T-helper 2 cell treated with Interferon-gamma antibody and Interleukin-4, amounts not matched to agents 5 μg/mL and 100 μg/mL, for 36 hours (primary cell): ENCODE data around the gene EPB41L4A.

Experiments used
- DNase-seq: peaks from one replicate; pipeline ENCODE4 v3.0.0; 2021; ENCODE audit warnings: low spot score
- H3K27ac Mint-ChIP-seq: one replicate; pipeline ENCODE4 v1.8.0; 2021; ENCODE audit warnings: mild to moderate bottlenecking, mixed read lengths
- H3K27me3 Mint-ChIP-seq: one replicate; pipeline ENCODE4 v1.8.0; 2021; ENCODE audit warnings: low read depth, mixed read lengths
- H3K36me3 Mint-ChIP-seq: one replicate; pipeline ENCODE4 v1.8.0; 2021; ENCODE audit warnings: low read depth, mixed read lengths
- H3K4me1 Mint-ChIP-seq: one replicate; pipeline ENCODE4 v1.8.0; 2021; ENCODE audit warnings: low read depth, mixed read lengths
- H3K4me3 Mint-ChIP-seq: one replicate; pipeline ENCODE4 v1.8.0; 2022; ENCODE audit warnings: mild to moderate bottlenecking, moderate library complexity, mixed read lengths
- H3K9me3 Mint-ChIP-seq: one replicate; pipeline ENCODE4 v1.8.0; 2021; ENCODE audit warnings: mixed read lengths

EPB41L4A gene

GRCh38 chr5:112293587-112293986 lies 125.5 kb downstream of the EPB41L4A start:
- peaks cover 5% of the 10 kb centered on the region for H3K9me3 Mint-ChIP-seq

GRCh38 chr5:112290691-112291090 lies 128.4 kb downstream of the EPB41L4A start:
- Mint-ChIP-seq H3K27ac (no peak overlapping the region), H3K4me3 (no peak overlapping the region), H3K9me3 (no peaks in the 10 kb centered on the region), H3K36me3 (no peaks in the 10 kb centered on the region), H3K27me3 (peaks cover 3% of the 10 kb centered on the region), H3K4me1 (no peaks in the 10 kb centered on the region)
- DNase-seq, result no peak

More at GRCh38 chr5:112293587-112293986, 125.5 kb downstream of the EPB41L4A start:
- Mint-ChIP-seq H3K4me1 (no peaks in the 10 kb centered on the region), H3K4me3 (no peak overlapping the region), H3K27me3 (peaks cover 3% of the 10 kb centered on the region), H3K27ac (no peak overlapping the region), H3K36me3 (no peaks in the 10 kb centered on the region)
- no peak for DNase-seq

DNA sequence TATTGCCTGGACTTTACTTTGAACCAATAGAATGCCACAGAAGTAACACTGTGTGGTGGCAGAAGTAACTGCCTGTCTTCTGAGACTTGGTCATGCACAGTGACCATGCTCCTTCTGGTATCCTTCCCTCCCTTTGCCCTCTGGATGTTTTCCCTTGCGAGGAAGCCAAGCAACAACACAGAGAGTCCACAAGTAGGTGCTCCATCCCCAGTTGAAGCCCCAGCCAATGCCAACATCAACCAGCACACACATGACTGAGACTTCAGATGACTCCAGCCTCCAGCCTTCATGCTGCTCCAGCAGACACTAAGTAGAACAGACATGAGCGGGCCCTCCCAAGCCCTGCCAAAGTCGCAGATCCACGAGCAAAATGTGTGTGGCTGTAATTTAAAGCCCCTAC lies 129.6 kb downstream of the EPB41L4A start:
- H3K27me3 Mint-ChIP-seq, result peaks cover 3% of the 10 kb centered on the region
- H3K27ac Mint-ChIP-seq, result no peak overlapping the region
- H3K4me1 Mint-ChIP-seq, result no peaks in the 10 kb centered on the region
- H3K4me3 Mint-ChIP-seq, result no peak overlapping the region
- no peak for DNase-seq
- no peaks in the 10 kb centered on the region for H3K36me3 Mint-ChIP-seq
- H3K9me3 Mint-ChIP-seq, result no peaks in the 10 kb centered on the region

GRCh38 chr5:112283943-112284929 lies 134.8 kb downstream of the EPB41L4A start:
- H3K36me3 Mint-ChIP-seq, result no peaks in the 10 kb centered on the region
- H3K4me1 Mint-ChIP-seq, result no peaks in the 10 kb centered on the region
- H3K27ac Mint-ChIP-seq, result no peak overlapping the region
- no peaks in the 10 kb centered on the region for H3K27me3 Mint-ChIP-seq
- H3K9me3 Mint-ChIP-seq, result no peaks in the 10 kb centered on the region
- H3K4me3 Mint-ChIP-seq, result no peak overlapping the region
- DNase-seq, result no peak

- DNase-seq, result no peak
- H3K9me3 Mint-ChIP-seq, result no peaks in the 10 kb centered on the region
- no peaks in the 10 kb centered on the region for H3K4me1 Mint-ChIP-seq
- H3K27ac Mint-ChIP-seq, result no peak overlapping the region
- H3K4me3 Mint-ChIP-seq, result no peak overlapping the region
- H3K27me3 Mint-ChIP-seq, result no peaks in the 10 kb centered on the region
- H3K36me3 Mint-ChIP-seq, result no peaks in the 10 kb centered on the region
Measured at GRCh38 chr5:112283034-112283582, 136.0 kb downstream of the EPB41L4A start.

- H3K4me3 Mint-ChIP-seq, result no peak overlapping the region
- no peak overlapping the region for H3K27ac Mint-ChIP-seq
- no peaks in the 10 kb centered on the region for H3K4me1 Mint-ChIP-seq
- H3K9me3 Mint-ChIP-seq, result no peaks in the 10 kb centered on the region
- no peak for DNase-seq
- H3K36me3 Mint-ChIP-seq, result no peaks in the 10 kb centered on the region
- no peaks in the 10 kb centered on the region for H3K27me3 Mint-ChIP-seq
Measured at GRCh38 chr5:112279082-112279481, 140.0 kb downstream of the EPB41L4A start.

DNA sequence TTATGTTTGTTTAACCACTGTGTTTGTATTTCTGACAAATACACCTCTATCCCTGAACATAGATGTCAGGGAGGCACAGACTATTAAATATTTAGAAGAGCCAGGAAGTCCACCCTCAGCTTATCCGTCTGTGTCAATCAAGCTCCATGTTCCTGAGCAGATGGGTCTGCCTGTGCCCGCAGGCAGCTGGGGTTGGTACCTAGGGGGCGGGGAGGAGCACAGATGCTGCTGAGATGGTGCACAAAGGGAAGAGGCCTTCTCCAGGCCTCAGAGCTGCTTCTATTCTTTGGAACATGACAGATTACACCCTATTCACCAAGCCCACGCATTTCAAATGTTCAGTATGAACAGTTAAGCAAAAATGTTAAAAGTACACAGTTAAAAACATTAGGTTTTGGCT lies 142.1 kb downstream of the EPB41L4A start:
- no peaks in the 10 kb centered on the region for H3K27me3 Mint-ChIP-seq
- no peak overlapping the region for H3K27ac Mint-ChIP-seq
- no peaks in the 10 kb centered on the region for H3K4me1 Mint-ChIP-seq
- H3K4me3 Mint-ChIP-seq, result no peak overlapping the region
- no peaks in the 10 kb centered on the region for H3K9me3 Mint-ChIP-seq
- DNase-seq, result no peak
- H3K36me3 Mint-ChIP-seq, result no peaks in the 10 kb centered on the region

DNA sequence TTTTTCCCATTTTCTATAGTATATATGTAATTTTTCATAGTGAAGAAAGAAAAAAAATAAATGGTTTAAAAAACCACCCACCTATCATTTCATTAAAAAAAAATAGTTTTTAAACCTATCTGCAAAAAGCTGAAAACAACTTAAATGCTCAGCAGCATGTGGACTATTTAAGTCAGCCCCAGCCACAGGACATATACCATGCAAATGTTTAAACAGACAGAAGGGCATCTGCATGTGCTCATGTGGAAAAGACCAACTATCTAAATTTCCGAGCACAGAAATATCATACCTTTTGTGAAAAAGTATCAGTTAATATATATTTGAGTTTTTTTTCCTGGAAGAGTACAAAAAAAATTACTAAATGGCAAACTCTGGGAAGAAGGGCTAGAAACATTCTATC lies 143.4 kb downstream of the EPB41L4A start:
- H3K36me3 Mint-ChIP-seq, result no peaks in the 10 kb centered on the region
- H3K27ac Mint-ChIP-seq, result no peak overlapping the region
- H3K4me3 Mint-ChIP-seq, result no peak overlapping the region
- no peaks in the 10 kb centered on the region for H3K9me3 Mint-ChIP-seq
- DNase-seq, result no peak
- no peaks in the 10 kb centered on the region for H3K4me1 Mint-ChIP-seq
- H3K27me3 Mint-ChIP-seq, result no peaks in the 10 kb centered on the region

DNA sequence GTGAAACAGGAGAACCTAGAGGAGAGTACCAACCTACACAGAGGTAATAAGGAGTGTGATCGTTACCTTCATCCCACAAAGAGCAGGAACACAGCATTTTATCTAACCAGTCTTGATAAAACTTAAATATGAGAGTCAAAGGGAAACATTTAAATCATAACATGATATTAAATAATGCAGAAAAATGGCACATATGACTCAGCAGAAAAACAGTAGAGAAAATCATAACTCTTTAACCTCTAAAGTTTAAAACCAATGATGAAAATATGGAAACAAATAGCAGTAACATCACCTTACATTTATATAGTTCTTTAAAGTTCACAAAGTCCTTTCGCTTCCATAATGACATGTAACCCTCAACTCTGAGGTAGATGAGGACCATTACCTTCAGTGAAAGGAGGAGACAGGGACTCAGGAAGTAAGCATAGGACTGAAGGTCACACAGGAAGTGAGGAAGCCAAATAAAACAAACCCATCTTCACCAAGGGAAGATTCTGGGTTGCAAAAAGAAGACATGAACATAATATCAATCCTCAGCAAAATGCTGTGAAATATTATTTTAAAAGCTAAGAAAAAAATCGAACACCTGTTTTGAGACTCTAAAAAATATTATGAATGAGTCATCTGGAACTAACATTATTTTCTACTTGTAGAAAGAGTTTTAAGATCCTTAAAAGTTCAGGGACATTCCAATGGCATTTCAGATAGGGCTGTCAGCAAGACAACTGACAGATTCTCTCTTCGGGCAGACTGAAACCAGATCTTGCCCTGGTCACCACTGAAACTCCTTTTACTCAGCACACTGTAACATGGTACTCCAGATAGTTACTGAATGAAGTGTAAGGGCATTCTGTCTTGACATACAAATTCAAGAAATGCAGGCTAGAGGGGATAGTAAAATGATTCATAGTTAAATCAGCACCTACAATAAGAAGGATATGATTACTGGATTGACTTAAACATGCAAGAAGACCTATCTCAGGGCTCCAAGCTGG lies 148.5 kb downstream of the EPB41L4A start:
- Mint-ChIP-seq H3K9me3 (no peaks in the 10 kb centered on the region), H3K27ac (no peak overlapping the region), H3K4me3 (no peak overlapping the region), H3K27me3 (peaks cover 3% of the 10 kb centered on the region), H3K36me3 (no peaks in the 10 kb centered on the region), H3K4me1 (no peaks in the 10 kb centered on the region)
- DNase-seq, result no peak

GRCh38 chr5:112267231-112267630 lies 151.8 kb downstream of the EPB41L4A start:
- Mint-ChIP-seq H3K27ac (no peak overlapping the region), H3K4me1 (no peaks in the 10 kb centered on the region), H3K4me3 (no peak overlapping the region), H3K9me3 (no peaks in the 10 kb centered on the region), H3K36me3 (no peaks in the 10 kb centered on the region), H3K27me3 (peaks cover 3% of the 10 kb centered on the region)
- DNase-seq, result no peak

- H3K9me3 Mint-ChIP-seq, result no peaks in the 10 kb centered on the region
- H3K27me3 Mint-ChIP-seq, result peaks cover 3% of the 10 kb centered on the region
- no peaks in the 10 kb centered on the region for H3K4me1 Mint-ChIP-seq
- H3K36me3 Mint-ChIP-seq, result no peaks in the 10 kb centered on the region
- no peak overlapping the region for H3K4me3 Mint-ChIP-seq
- no peak for DNase-seq
- H3K27ac Mint-ChIP-seq, result no peak overlapping the region
Measured at GRCh38 chr5:112264666-112265065, 154.4 kb downstream of the EPB41L4A start.

GRCh38 chr5:112264151-112264550 lies 154.9 kb downstream of the EPB41L4A start:
- no peaks in the 10 kb centered on the region for H3K9me3 Mint-ChIP-seq
- H3K27me3 Mint-ChIP-seq, result peaks cover 3% of the 10 kb centered on the region
- no peak overlapping the region for H3K4me3 Mint-ChIP-seq
- DNase-seq, result no peak
- no peaks in the 10 kb centered on the region for H3K36me3 Mint-ChIP-seq
- no peaks in the 10 kb centered on the region for H3K4me1 Mint-ChIP-seq
- no peak overlapping the region for H3K27ac Mint-ChIP-seq

DNA sequence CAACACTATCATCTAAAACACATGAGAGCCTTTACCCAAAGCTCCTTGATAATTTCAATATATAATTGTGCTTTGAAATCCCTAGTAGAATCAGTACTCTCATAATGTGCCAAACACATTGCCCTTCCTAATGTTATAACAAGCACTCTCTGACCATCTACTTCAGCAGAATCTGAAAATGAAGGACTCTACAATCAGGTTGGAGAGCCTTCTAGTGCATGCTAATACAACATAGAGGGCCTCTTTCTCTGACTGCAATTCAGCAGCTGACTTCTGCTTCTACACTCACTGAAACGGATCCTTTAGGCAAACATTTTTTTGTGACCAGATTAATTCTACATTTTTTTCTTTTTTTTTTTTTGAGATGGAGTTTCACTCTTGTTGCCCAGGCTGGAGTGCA lies 155.6 kb downstream of the EPB41L4A start:
- Mint-ChIP-seq H3K4me3 (no peak overlapping the region), H3K4me1 (no peaks in the 10 kb centered on the region), H3K27me3 (peaks cover 3% of the 10 kb centered on the region), H3K9me3 (no peaks in the 10 kb centered on the region), H3K27ac (no peak overlapping the region), H3K36me3 (no peaks in the 10 kb centered on the region)
- no peak for DNase-seq

GRCh38 chr5:112258571-112258970 lies 160.5 kb downstream of the EPB41L4A start:
- DNase-seq, result no peak
- no peaks in the 10 kb centered on the region for H3K27me3 Mint-ChIP-seq
- H3K27ac Mint-ChIP-seq, result no peak overlapping the region
- no peak overlapping the region for H3K4me3 Mint-ChIP-seq
- no peaks in the 10 kb centered on the region for H3K4me1 Mint-ChIP-seq
- no peaks in the 10 kb centered on the region for H3K9me3 Mint-ChIP-seq
- H3K36me3 Mint-ChIP-seq, result no peaks in the 10 kb centered on the region
